OCI-LY7 (cell line): ENCODE results near the gene HACD3. TPM values are rescaled to one million over a fixed set of nuclear protein-coding genes. Genes with fewer than 3 reads are reported as not detected.

Source experiments
- BruUV-seq: library from RNA; stranded (reverse); fragments of 400-500 nt; replicated peaks from 2 replicates; lab custom pipeline; 2021; lab: Mats Ljungman, UMichigan
- CTCF ChIA-PET: fragments of 300-600 bp; sonication (Branson Sonifier 250); formaldehyde crosslinking; loops from one replicate; lab custom pipeline; 2022; ENCODE audit warnings: antibody characterized with exemption; ENCODE audit not compliant: unreplicated experiment; lab: Charles Lee
- POLR2A ChIA-PET: fragments of 300-600 bp; sonication (Branson Sonifier 250); formaldehyde crosslinking; loops from one replicate; lab custom pipeline; 2022; ENCODE audit warnings: antibody characterized with exemption; lab: Charles Lee
- DNase-seq: peaks from one replicate; pipeline ENCODE4 v3.0.0-alpha.2; 2015; ENCODE audit warnings: low spot score
- H2AFZ ChIP-seq: fragments of 200-600 bp; sonication (generic), shearing (Covaris generic); 2 replicates; pipeline ENCODE4 v1.6.1; 2014; ENCODE audit warnings: mild to moderate bottlenecking, antibody characterized with exemption, low read length, moderate library complexity
- H3K27ac ChIP-seq: fragments of 200-600 bp; sonication (generic); 2 replicates; pipeline ENCODE4 v1.5.1; 2014; ENCODE audit warnings: mixed run types, low read depth, mild to moderate bottlenecking, moderate library complexity, low read length, inconsistent platforms; ENCODE audit not compliant: poor library complexity, severe bottlenecking
- H3K36me3 ChIP-seq: fragments of 200-600 bp; sonication (generic); 2 replicates; pipeline ENCODE4 v1.6.1; 2014; ENCODE audit warnings: mild to moderate bottlenecking, antibody characterized with exemption, low read length, moderate library complexity, mixed read lengths; ENCODE audit not compliant: insufficient read depth
- H3K4me1 ChIP-seq: fragments of 200-600 bp; sonication (generic); 2 replicates; pipeline ENCODE4 v1.5.1; 2014; ENCODE audit warnings: mild to moderate bottlenecking, low read length; ENCODE audit not compliant: insufficient read depth, poor library complexity, severe bottlenecking
- H3K4me2 ChIP-seq: fragments of 200-600 bp; sonication (generic); 2 replicates; pipeline ENCODE4 v1.6.1; 2014; ENCODE audit warnings: mild to moderate bottlenecking, low read length
- H3K4me3 ChIP-seq: fragments of 200-600 bp; sonication (generic); 2 replicates; pipeline ENCODE4 v1.5.1; 2014; ENCODE audit warnings: mild to moderate bottlenecking, low read depth, low read length; ENCODE audit not compliant: poor library complexity, severe bottlenecking
- H3K79me2 ChIP-seq: fragments of 200-600 bp; sonication (generic); 2 replicates; pipeline ENCODE4 v1.6.1; 2016; ENCODE audit warnings: low read depth, mild to moderate bottlenecking, low read length, moderate library complexity, mixed read lengths; ENCODE audit not compliant: insufficient read depth
- H3K9me2 ChIP-seq: fragments of 200-600 bp; sonication (generic); 2 replicates; pipeline ENCODE4 v1.6.1; 2016; ENCODE audit warnings: mild to moderate bottlenecking, low read length, mixed read lengths; ENCODE audit not compliant: insufficient read depth
- H3K9me3 ChIP-seq: fragments of 200-600 bp; sonication (generic); 2 replicates; pipeline ENCODE4 v1.6.1; 2014; ENCODE audit warnings: mild to moderate bottlenecking, mixed run types, low read length, mixed read lengths
- H4K20me1 ChIP-seq: fragments of 200-600 bp; sonication (generic); 2 replicates; pipeline ENCODE4 v1.6.1; 2014; ENCODE audit warnings: mild to moderate bottlenecking, antibody characterized with exemption, low read length, moderate library complexity, mixed read lengths; ENCODE audit not compliant: insufficient read depth
- EZH2phosphoT487 ChIP-seq: fragments of 200-600 bp; sonication (generic); IDR thresholded peaks from 2 replicates; pipeline ENCODE4 v1.6.1; 2018; ENCODE audit warnings: low read depth, borderline replicate concordance, mild to moderate bottlenecking, mixed run types, antibody characterized with exemption, low read length, moderate library complexity, mixed read lengths
- intact Hi-C: fragments of 100-400 bp; cut with micrococcal nuclease; formaldehyde crosslinking; loops from one replicate; pipeline ENCODE4 v1.10.0; 2022; ENCODE audit not compliant: unreplicated experiment
- total RNA-seq, 2 experiments: library from RNA; depleted of rRNA in 1 of 2; stranded (reverse); fragments of >200 nt in 1 of 2; shearing (Covaris generic) in 1 of 2; gene quantifications; 2 replicates each; pipeline ENCODE4 v1.2.3, GENCODE V29; 2014 to 2022
- TF ChIP-seq, protein P1 (sequence below): fragments of 200-600 bp; sonication (generic); conservative IDR thresholded peaks from 2 replicates; pipeline ENCODE4 v1.5.1; 2014; ENCODE audit warnings: mild to moderate bottlenecking, antibody characterized with exemption, low read length, moderate library complexity, mixed read lengths

Gene HACD3
- total RNA-seq, 2 experiments from 2014 or later = 29.2 to 50.5 TPM

DNA sequence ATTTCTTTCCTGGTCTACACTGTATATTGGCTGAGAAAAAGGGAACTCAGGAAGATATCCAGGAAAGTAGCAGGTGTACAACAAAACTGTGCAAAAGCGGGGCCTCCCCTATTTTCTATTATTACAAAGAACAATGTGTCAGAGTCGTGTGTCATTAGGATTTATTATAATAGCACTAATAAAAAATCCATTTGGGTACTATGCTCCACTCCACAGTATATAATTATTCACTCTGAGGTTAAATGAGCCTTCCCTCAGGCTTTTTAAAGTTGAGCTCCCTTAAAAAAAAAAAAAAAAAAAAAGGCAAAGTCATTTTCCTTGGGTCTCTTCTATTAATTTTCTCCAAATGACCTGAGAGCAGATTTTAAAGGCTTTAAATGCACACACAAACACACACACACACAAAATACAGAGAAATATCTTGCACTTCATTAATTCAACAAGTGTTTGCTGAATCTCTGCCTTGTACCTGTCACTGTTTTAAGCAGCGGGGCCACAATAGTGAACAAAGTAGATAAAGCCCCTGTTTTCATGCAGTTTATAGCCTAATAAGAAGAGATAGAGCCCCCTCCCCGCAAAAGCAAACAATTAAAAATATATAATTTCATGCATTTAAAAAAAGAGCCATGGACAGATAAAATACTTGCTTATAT is 11.5 kb upstream of the HACD3 start:
- Histone ChIP-seq H3K4me2 (no peak overlapping the region), H3K79me2 (peaks cover 34% of the 10 kb centered on the region), H3K9me3 (no peaks in the 10 kb centered on the region), H3K27ac (no peak overlapping the region), H3K4me1 (peaks cover 13% of the 10 kb centered on the region), H4K20me1 (peaks cover 15% of the 10 kb centered on the region), H3K9me2 (no peaks in the 10 kb centered on the region), H3K4me3 (no peak overlapping the region), H3K36me3 (peaks cover 20% of the 10 kb centered on the region), H2AFZ (no peak overlapping the region)
- CTCF ChIA-PET = interaction anchor here (1.1 kb wide), 1 partner anchor 12 kb away, joined by 3 read pairs; no protein-coding TSS in a partner anchor
- no peak for DNase-seq
- POLR2A ChIA-PET = interaction anchor here (0.6 to 1.5 kb wide), 4 partner anchors 12 to 606 kb away, joined by 3 to 5 read pairs (median 4); partner anchors contain the start of gene HACD3
- intact Hi-C loops = no loop called here
- TF ChIP-seq, protein P1, sequence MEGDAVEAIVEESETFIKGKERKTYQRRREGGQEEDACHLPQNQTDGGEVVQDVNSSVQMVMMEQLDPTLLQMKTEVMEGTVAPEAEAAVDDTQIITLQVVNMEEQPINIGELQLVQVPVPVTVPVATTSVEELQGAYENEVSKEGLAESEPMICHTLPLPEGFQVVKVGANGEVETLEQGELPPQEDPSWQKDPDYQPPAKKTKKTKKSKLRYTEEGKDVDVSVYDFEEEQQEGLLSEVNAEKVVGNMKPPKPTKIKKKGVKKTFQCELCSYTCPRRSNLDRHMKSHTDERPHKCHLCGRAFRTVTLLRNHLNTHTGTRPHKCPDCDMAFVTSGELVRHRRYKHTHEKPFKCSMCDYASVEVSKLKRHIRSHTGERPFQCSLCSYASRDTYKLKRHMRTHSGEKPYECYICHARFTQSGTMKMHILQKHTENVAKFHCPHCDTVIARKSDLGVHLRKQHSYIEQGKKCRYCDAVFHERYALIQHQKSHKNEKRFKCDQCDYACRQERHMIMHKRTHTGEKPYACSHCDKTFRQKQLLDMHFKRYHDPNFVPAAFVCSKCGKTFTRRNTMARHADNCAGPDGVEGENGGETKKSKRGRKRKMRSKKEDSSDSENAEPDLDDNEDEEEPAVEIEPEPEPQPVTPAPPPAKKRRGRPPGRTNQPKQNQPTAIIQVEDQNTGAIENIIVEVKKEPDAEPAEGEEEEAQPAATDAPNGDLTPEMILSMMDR = no peak
- no peak for TF ChIP-seq EZH2phosphoT487
- BruUV-seq = no TSS peak

DNA sequence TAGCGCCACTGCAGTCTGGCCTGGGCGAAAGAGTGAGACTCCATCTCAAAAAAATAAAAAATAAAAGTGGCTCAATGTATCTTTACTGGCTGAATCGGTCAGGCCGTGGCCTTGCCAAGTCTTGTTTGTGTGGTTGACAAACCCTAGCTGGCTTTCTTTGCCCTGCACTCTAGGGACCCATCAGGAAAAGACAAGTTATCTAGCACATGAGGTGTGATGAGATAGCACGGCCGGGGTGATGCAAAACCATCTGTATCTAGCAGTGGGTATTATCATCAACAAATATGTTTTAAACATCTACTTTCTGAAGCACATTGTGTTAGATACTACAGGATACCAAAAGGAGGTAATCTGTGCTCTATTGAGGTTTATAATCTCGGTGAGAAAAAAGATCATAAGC is 8.9 kb upstream of the HACD3 start:
- BruUV-seq = no TSS peak
- Histone ChIP-seq H3K4me2 (no peak overlapping the region), H3K9me2 (no peaks in the 10 kb centered on the region), H3K79me2 (peaks cover 9% of the 10 kb centered on the region), H3K9me3 (no peaks in the 10 kb centered on the region), H3K4me3 (no peak overlapping the region), H2AFZ (no peak overlapping the region), H3K4me1 (peaks cover 3% of the 10 kb centered on the region), H3K27ac (no peak overlapping the region), H3K36me3 (no peaks in the 10 kb centered on the region), H4K20me1 (peaks cover 6% of the 10 kb centered on the region; the same call in 1 of the 2 replicates)
- POLR2A ChIA-PET = no interaction called here
- TF ChIP-seq EZH2phosphoT487 = no peak
- TF ChIP-seq, protein P1 = no peak
- DNase-seq = no peak
- intact Hi-C loops = no loop called here
- CTCF ChIA-PET = no interaction called here

DNA sequence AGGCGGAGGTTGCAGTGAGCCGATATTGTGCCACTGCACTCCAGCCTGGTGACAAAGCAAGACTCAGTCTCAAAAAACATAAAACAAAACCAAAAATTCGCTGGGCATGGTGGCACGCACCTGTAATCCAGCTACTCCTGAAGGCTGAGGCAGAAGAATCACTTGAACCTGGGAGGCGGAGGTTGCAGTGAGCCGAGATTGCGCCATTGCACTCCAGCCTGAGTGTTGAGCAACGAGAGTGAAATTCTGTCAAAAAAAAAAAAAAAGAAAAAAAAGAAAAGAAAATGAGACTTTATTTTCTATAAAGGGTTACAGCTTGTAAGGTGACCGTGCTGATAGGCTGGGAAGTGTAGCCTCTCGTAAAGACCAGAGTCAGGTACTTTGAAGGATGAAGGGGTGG is 6.0 kb upstream of the HACD3 start:
- Histone ChIP-seq H3K27ac (no peak overlapping the region), H3K79me2 (no peaks in the 10 kb centered on the region), H3K9me2 (no peaks in the 10 kb centered on the region), H3K36me3 (no peaks in the 10 kb centered on the region), H3K4me3 (no peak overlapping the region), H2AFZ (no peak overlapping the region), H3K4me2 (no peak overlapping the region), H3K9me3 (no peaks in the 10 kb centered on the region), H4K20me1 (no peaks in the 10 kb centered on the region), H3K4me1 (no peaks in the 10 kb centered on the region)
- ChIA-PET POLR2A (interaction anchor here (0.6 to 0.7 kb wide), 2 partner anchors 10 to 11 kb away, joined by 3 to 4 read pairs; no protein-coding TSS in a partner anchor), CTCF (no interaction called here)
- intact Hi-C loops = no loop called here
- no peak for DNase-seq
- BruUV-seq = no TSS peak
- no peak for TF ChIP-seq EZH2phosphoT487
- TF ChIP-seq, protein P1 = no peak
